Naive thymus-derived CD4-positive, alpha-beta T cell (primary cell): ENCODE data around the gene MTG2. TPM values are rescaled to one million over a fixed set of nuclear protein-coding genes. Genes with fewer than 3 reads are reported as not detected.

ENCODE experiments used
- polyA plus RNA-seq, 2 donors: library from polyadenylated mRNA; unstranded; fragments of 300-500 nt; fragmentation: Illumina TruSeq; gene quantifications; one replicate each; pipeline ENCODE4 v1.2.3, GENCODE V29; 2021
- total RNA-seq, 6 experiments: library from RNA in 5 of 6; stranded (reverse) in 5 of 6; gene quantifications; 1 replicate in 5 of 6; 2 replicates in 1 of 6; pipeline ENCODE4 v1.2.3 and lab custom pipeline; 2021 to 2026

Gene MTG2
- total and polyA plus RNA-seq, 7 experiments from 2014 or later, result 18.2 to 51.5 (median 31.8) TPM

Other genes starting within 250 kb of the MTG2 start
- 10 to 100 TPM; 19.8 to 43.7 (median 23.7) TPM for gene TAF4, start 117.1 kb upstream of the MTG2 start, total RNA-seq
- gene TAF4, start 117.1 kb upstream of the MTG2 start, polyA plus RNA-seq, result 1 to 10 TPM in 1 of 2 donors, under 1 TPM in 1; 0.74 to 2.3 TPM
- gene LSM14B, start 60.6 kb upstream of the MTG2 start, total RNA-seq, result 10 to 100 TPM; 39.5 to 61.5 (median 41.9) TPM
- 1 to 10 TPM; 1.4 to 1.9 TPM for gene LSM14B, start 60.6 kb upstream of the MTG2 start, polyA plus RNA-seq
- gene PSMA7, start 39.6 kb upstream of the MTG2 start, total RNA-seq, result 100 to 1,000 TPM; 125 to 301 (median 165) TPM
- 100 to 1,000 TPM; 377 to 406 TPM for gene PSMA7, start 39.6 kb upstream of the MTG2 start, polyA plus RNA-seq
- gene SS18L1, start 39.3 kb upstream of the MTG2 start, total RNA-seq, result 10 to 100 TPM; 17.8 to 26.7 (median 22.6) TPM
- under 1 TPM; 0.47 to 0.54 TPM for gene SS18L1, start 39.3 kb upstream of the MTG2 start, polyA plus RNA-seq
- gene HRH3, start 37.2 kb downstream of the MTG2 start, total RNA-seq, result not detected
- not detected for gene HRH3, start 37.2 kb downstream of the MTG2 start, polyA plus RNA-seq
- 10 to 100 TPM; 37.6 to 80.8 (median 69.3) TPM for gene OSBPL2, start 55.5 kb downstream of the MTG2 start, total RNA-seq
- gene OSBPL2, start 55.5 kb downstream of the MTG2 start, polyA plus RNA-seq, result 10 to 100 TPM; 14.6 to 23.4 TPM
- 100 to 1,000 TPM in 1 of 5 experiments, 10 to 100 TPM in 4; 51.3 to 117 (median 55.0) TPM for gene ADRM1, start 120.0 kb downstream of the MTG2 start, total RNA-seq
- gene ADRM1, start 120.0 kb downstream of the MTG2 start, polyA plus RNA-seq, result 10 to 100 TPM; 73.7 to 99.9 TPM
- gene LAMA5, start 184.3 kb downstream of the MTG2 start, total RNA-seq, result 1 to 10 TPM in 1 of 5 experiments, under 1 TPM in 4; 0.05 to 1.3 (median 0.57) TPM
- not detected for gene LAMA5, start 184.3 kb downstream of the MTG2 start, polyA plus RNA-seq
- 1,000 to 10,000 TPM; 2,026 to 3,407 (median 3,308) TPM for gene RPS21, start 204.1 kb downstream of the MTG2 start, total RNA-seq
- gene RPS21, start 204.1 kb downstream of the MTG2 start, polyA plus RNA-seq, result 1,000 to 10,000 TPM; 3,163 to 3,458 TPM
- gene CABLES2, start 224.3 kb downstream of the MTG2 start, total RNA-seq, result 10 to 100 TPM in 1 of 5 experiments, 1 to 10 TPM in 4; 4.3 to 16.7 (median 6.3) TPM
- 1 to 10 TPM in 1 of 2 donors, under 1 TPM in 1; 0.61 to 1.8 TPM for gene CABLES2, start 224.3 kb downstream of the MTG2 start, polyA plus RNA-seq
- not detected for gene RBBP8NL, start 244.5 kb downstream of the MTG2 start, total RNA-seq
- gene RBBP8NL, start 244.5 kb downstream of the MTG2 start, polyA plus RNA-seq, result not detected